GM12878 (cell line): ENCODE measurements around the gene SLC39A13. TPM values are rescaled to one million over a fixed set of nuclear protein-coding genes. Genes with fewer than 3 reads are reported as not detected.

Source experiments
- BRCA1 ChIP-seq: IDR thresholded peaks from 2 replicates; pipeline ENCODE4 v1.6.1; 2011; ENCODE audit warnings: low read depth, low read length, improper control_type of control experiment
- CHD4 ChIP-seq: fragments of 200-600 bp; sonication (generic); IDR thresholded peaks from 2 replicates; pipeline ENCODE4 v1.6.1; 2016; ENCODE audit warnings: mild to moderate bottlenecking
- CREB1 ChIP-seq: IDR thresholded peaks from 2 replicates; pipeline ENCODE4 v1.6.1; 2012; ENCODE audit warnings: low read depth, mild to moderate bottlenecking, inconsistent platforms
- EGR1 ChIP-seq, 2 experiments: IDR thresholded peaks; 1 replicate in 1 of 2; 2 replicates in 1 of 2; pipeline ENCODE4 v1.6.1; 2011 to 2012; ENCODE audit warnings: low read depth in 2 of 2, low read length in 2 of 2, borderline replicate concordance in 1 of 2, mild to moderate bottlenecking in 1 of 2, moderate library complexity in 1 of 2
- EP300 ChIP-seq, 2 experiments: fragments of 150-350 bp in 1 of 2; IDR thresholded peaks; 2 replicates each; pipeline ENCODE4 v1.6.1; 2011 to 2012; ENCODE audit warnings: low read depth in 2 of 2, low read length in 2 of 2, borderline replicate concordance in 1 of 2, improper control_type of control experiment in 1 of 2, inconsistent platforms in 1 of 2; ENCODE audit not compliant: control insufficient read depth in 1 of 2
- ETV6 ChIP-seq, 2 experiments: fragments of 450-650 bp in 1 of 2; IDR thresholded peaks in 1 of 2; conservative IDR thresholded peaks in 1 of 2; 2 replicates each; pipeline ENCODE4 v1.6.1; 2014; ENCODE audit warnings: antibody characterized with exemption in 1 of 2, borderline replicate concordance in 1 of 2, low read depth in 1 of 2, mild to moderate bottlenecking in 1 of 2, moderate library complexity in 1 of 2
- EZH2 ChIP-seq: IDR thresholded peaks from 2 replicates; pipeline ENCODE4 v1.6.1; 2012; ENCODE audit warnings: low read depth, mild to moderate bottlenecking, control low read depth, inconsistent platforms, low read length, borderline replicate concordance; ENCODE audit not compliant: control insufficient read depth
- FOXM1 ChIP-seq: IDR thresholded peaks from 2 replicates; pipeline ENCODE4 v1.6.1; 2012; ENCODE audit warnings: low read depth, mild to moderate bottlenecking, inconsistent platforms, low read length, moderate library complexity
- GABPA ChIP-seq: IDR thresholded peaks from 2 replicates; pipeline ENCODE4 v1.6.1; 2014; ENCODE audit warnings: antibody characterized with exemption, low read depth, mild to moderate bottlenecking, inconsistent platforms
- GATAD2B ChIP-seq: fragments of 450-650 bp; conservative IDR thresholded peaks from 2 replicates; pipeline ENCODE4 v1.6.1; 2017; ENCODE audit warnings: low read depth, mild to moderate bottlenecking, moderate library complexity
- HDAC6 ChIP-seq: fragments of 200-600 bp; sonication (generic); IDR thresholded peaks from one replicate; pipeline ENCODE4 v1.8.0; 2017; ENCODE audit warnings: antibody characterized with exemption; ENCODE audit not compliant: unreplicated experiment
- NR2C2 ChIP-seq: IDR thresholded peaks from 2 replicates; pipeline ENCODE4 v1.6.1; 2011; ENCODE audit warnings: borderline replicate concordance, low read depth; ENCODE audit not compliant: control insufficient read depth, insufficient read length
- POLR2AphosphoS5 ChIP-seq: IDR thresholded peaks from 2 replicates; pipeline ENCODE4 v1.6.1; 2011; ENCODE audit warnings: mild to moderate bottlenecking, low read length, inconsistent platforms
- RAD21 ChIP-seq: IDR thresholded peaks from 2 replicates; pipeline ENCODE4 v1.6.1; 2011; ENCODE audit warnings: mild to moderate bottlenecking, low read depth, low read length, moderate library complexity; ENCODE audit not compliant: insufficient read depth
- RB1 ChIP-seq: fragments of 450-650 bp; formaldehyde crosslinking; IDR thresholded peaks from 2 replicates; pipeline ENCODE4 v1.6.1; 2017; ENCODE audit warnings: mild to moderate bottlenecking, borderline replicate concordance
- SUZ12 ChIP-seq: fragments of 200-600 bp; sonication (generic); IDR thresholded peaks from one replicate; pipeline ENCODE4 v1.6.1; 2018; ENCODE audit warnings: antibody characterized with exemption, mild to moderate bottlenecking; ENCODE audit not compliant: unreplicated experiment
- ZNF274 ChIP-seq: IDR thresholded peaks from one replicate; pipeline ENCODE4 v1.8.0; 2011; ENCODE audit not compliant: insufficient read length, insufficient read depth
- polyA plus RNA-seq, 11 experiments: library from polyadenylated mRNA; depleted of rRNA in 4 of 11; unstranded in 6 of 11; stranded (reverse) in 5 of 11; fragments of >200 nt; fragmentation: Nextera tagmentation in 4 of 11; fragmentation: Illumina TruSeq in 1 of 11; extraction: Ambion mirVana in 4 of 11; extraction: Trizol in 1 of 11; gene quantifications; 1 replicate in 1 of 11; 2 replicates in 10 of 11; pipeline versions ENCODE4 v1.2.1 to v1.2.3, GENCODE V29; 2011 to 2016; ENCODE audit warnings: inconsistent platforms in 2 of 11, missing spikeins in 2 of 11, low read depth in 1 of 11
- total RNA-seq, 4 experiments: library from RNA; depleted of rRNA in 3 of 4; stranded (reverse); fragments of >200 nt in 3 of 4; fragmentation: Illumina TruSeq in 1 of 4; extraction: Trizol in 1 of 4; gene quantifications; 2 replicates each; pipeline versions ENCODE4 v1.2.1 to v1.2.3, GENCODE V29; 2013 to 2021
- TF ChIP-seq, protein P1 (sequence below): fragments of 450-650 bp; conservative IDR thresholded peaks from 2 replicates; pipeline ENCODE4 v1.6.1; 2017; ENCODE audit warnings: mild to moderate bottlenecking, moderate library complexity
- TF ChIP-seq, protein P2 (sequence below): fragments of 450-650 bp; IDR thresholded peaks from 2 replicates; pipeline ENCODE4 v1.6.1; 2017; ENCODE audit warnings: mild to moderate bottlenecking, low read depth, inconsistent platforms; ENCODE audit not compliant: poor library complexity, severe bottlenecking
- TF ChIP-seq, protein P3 (sequence below): fragments of 450-650 bp; IDR thresholded peaks from 2 replicates; pipeline ENCODE4 v1.6.1; 2017; ENCODE audit warnings: mild to moderate bottlenecking, moderate library complexity

The SLC39A13 gene
- total and polyA plus RNA-seq, 10 of the 15 experiments (the other 5 are each of a cell fraction or from before 2014, with no cell fraction given), result 0.23 to 19.8 (median 6.3) TPM

DNA sequence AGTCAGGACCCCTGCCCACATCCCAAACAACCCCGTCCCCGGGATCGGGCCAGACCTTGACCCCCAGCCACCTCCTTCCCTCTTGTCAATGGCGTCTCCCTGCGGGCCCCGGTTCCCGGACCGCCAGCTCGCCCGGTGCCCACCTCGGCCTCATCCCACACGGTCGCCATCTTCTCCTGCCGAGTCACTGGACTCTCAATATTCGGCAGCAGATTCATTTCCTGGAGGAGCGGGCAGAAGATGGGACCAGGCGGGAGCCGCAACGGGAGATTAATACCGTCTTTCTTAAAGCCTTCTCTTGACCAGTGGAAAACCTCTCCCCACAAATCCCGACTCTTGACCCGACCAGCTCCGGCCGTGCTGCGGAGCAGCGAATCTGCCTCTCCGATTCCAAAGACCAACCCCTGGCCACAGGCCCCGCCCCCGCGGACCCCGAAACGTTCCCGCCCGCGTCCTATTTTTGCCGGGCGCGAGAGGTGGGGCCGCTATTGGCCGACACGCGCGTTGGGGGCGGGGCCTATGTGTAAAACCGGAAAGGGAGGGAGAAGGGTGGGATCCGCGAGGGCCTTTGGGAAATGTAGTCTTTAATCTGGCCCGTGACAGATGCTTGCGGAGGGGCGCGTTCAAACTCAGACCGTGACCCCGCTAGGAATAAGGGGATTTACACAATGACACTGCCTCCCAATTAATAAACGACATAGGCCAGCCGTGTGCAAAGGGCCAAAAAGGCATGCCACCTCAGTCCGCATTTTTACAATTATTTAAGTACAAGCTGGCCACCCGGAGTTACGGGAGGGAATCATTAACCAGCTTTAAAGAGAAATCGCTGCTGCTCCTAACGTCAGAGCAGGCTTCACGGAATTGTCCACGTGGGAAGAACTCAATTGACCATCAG is 17.9 kb downstream of the SLC39A13 start, which contains the start of gene PSMC3 (continued):
- TF ChIP-seq NR2C2, result no peak
- TF ChIP-seq SUZ12, result no peak
- TF ChIP-seq EGR1 (IDR thresholded peaks at IDR 0.05; ENCODE audit: borderline replicate concordance in 1 of 2, low read depth in 2 of 2, low read length in 2 of 2), result peak in 1 of 2 experiments; percentile 80; a peak in 2 of 3 replicates
- TF ChIP-seq GABPA, result peak; percentile 91
- peak; percentile 82 for TF ChIP-seq CREB1
- TF ChIP-seq RAD21, result no peak
- TF ChIP-seq, protein P1, sequence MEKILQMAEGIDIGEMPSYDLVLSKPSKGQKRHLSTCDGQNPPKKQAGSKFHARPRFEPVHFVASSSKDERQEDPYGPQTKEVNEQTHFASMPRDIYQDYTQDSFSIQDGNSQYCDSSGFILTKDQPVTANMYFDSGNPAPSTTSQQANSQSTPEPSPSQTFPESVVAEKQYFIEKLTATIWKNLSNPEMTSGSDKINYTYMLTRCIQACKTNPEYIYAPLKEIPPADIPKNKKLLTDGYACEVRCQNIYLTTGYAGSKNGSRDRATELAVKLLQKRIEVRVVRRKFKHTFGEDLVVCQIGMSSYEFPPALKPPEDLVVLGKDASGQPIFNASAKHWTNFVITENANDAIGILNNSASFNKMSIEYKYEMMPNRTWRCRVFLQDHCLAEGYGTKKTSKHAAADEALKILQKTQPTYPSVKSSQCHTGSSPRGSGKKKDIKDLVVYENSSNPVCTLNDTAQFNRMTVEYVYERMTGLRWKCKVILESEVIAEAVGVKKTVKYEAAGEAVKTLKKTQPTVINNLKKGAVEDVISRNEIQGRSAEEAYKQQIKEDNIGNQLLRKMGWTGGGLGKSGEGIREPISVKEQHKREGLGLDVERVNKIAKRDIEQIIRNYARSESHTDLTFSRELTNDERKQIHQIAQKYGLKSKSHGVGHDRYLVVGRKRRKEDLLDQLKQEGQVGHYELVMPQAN, result peak; percentile 64; the same call in 1 of the 2 replicates
- TF ChIP-seq FOXM1, result no peak
- TF ChIP-seq, protein P2, sequence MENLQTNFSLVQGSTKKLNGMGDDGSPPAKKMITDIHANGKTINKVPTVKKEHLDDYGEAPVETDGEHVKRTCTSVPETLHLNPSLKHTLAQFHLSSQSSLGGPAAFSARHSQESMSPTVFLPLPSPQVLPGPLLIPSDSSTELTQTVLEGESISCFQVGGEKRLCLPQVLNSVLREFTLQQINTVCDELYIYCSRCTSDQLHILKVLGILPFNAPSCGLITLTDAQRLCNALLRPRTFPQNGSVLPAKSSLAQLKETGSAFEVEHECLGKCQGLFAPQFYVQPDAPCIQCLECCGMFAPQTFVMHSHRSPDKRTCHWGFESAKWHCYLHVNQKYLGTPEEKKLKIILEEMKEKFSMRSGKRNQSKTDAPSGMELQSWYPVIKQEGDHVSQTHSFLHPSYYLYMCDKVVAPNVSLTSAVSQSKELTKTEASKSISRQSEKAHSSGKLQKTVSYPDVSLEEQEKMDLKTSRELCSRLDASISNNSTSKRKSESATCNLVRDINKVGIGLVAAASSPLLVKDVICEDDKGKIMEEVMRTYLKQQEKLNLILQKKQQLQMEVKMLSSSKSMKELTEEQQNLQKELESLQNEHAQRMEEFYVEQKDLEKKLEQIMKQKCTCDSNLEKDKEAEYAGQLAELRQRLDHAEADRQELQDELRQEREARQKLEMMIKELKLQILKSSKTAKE, result peak; percentile 90
- TF ChIP-seq BRCA1, result no peak
- TF ChIP-seq RB1, result peak; percentile 84; the same call in 1 of the 2 replicates
- TF ChIP-seq ZNF274, result no peak
- no peak for TF ChIP-seq HDAC6
- no peak for TF ChIP-seq ETV6 (conservative IDR thresholded peaks at IDR 0.05 in 1 of 2, IDR thresholded peaks at IDR 0.05 in 1 of 2; ENCODE audit: borderline replicate concordance in 1 of 2, low read depth in 1 of 2)
- TF ChIP-seq EP300 (IDR thresholded peaks at IDR 0.05; ENCODE audit: borderline replicate concordance in 1 of 2, control insufficient read depth in 1 of 2, low read depth in 2 of 2, low read length in 2 of 2), result peak in 1 of 2 experiments; percentile 99; a peak in 2 of 4 replicates
- no peak for TF ChIP-seq EZH2
- TF ChIP-seq GATAD2B, result 0 out of 2 replicates have a peak, but pooled peaks have one; percentile 51
- TF ChIP-seq POLR2AphosphoS5, result peak; percentile 92
- TF ChIP-seq, protein P3, sequence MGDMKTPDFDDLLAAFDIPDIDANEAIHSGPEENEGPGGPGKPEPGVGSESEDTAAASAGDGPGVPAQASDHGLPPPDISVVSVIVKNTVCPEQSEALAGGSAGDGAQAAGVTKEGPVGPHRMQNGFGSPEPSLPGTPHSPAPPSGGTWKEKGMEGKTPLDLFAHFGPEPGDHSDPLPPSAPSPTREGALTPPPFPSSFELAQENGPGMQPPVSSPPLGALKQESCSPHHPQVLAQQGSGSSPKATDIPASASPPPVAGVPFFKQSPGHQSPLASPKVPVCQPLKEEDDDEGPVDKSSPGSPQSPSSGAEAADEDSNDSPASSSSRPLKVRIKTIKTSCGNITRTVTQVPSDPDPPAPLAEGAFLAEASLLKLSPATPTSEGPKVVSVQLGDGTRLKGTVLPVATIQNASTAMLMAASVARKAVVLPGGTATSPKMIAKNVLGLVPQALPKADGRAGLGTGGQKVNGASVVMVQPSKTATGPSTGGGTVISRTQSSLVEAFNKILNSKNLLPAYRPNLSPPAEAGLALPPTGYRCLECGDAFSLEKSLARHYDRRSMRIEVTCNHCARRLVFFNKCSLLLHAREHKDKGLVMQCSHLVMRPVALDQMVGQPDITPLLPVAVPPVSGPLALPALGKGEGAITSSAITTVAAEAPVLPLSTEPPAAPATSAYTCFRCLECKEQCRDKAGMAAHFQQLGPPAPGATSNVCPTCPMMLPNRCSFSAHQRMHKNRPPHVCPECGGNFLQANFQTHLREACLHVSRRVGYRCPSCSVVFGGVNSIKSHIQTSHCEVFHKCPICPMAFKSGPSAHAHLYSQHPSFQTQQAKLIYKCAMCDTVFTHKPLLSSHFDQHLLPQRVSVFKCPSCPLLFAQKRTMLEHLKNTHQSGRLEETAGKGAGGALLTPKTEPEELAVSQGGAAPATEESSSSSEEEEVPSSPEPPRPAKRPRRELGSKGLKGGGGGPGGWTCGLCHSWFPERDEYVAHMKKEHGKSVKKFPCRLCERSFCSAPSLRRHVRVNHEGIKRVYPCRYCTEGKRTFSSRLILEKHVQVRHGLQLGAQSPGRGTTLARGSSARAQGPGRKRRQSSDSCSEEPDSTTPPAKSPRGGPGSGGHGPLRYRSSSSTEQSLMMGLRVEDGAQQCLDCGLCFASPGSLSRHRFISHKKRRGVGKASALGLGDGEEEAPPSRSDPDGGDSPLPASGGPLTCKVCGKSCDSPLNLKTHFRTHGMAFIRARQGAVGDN, result no peak
- no peak for TF ChIP-seq CHD4
